Ectodermal cell (in vitro differentiated cells): ENCODE results near the gene UCN.

Source experiments
- H3K27ac ChIP-seq: 2 replicates; pipeline ENCODE4 v1.7.0; 2013; ENCODE audit warnings: mild to moderate bottlenecking, low read depth, low read length; ENCODE audit not compliant: insufficient read depth, poor library complexity, severe bottlenecking
- H3K27me3 ChIP-seq: 2 replicates; pipeline ENCODE4 v1.7.0; 2013; ENCODE audit warnings: mild to moderate bottlenecking, low read length; ENCODE audit not compliant: insufficient read depth, control insufficient read depth, poor library complexity, severe bottlenecking
- H3K36me3 ChIP-seq: one replicate; pipeline ENCODE4 v1.7.0; 2013; ENCODE audit warnings: low read length; ENCODE audit not compliant: control insufficient read depth, insufficient read depth
- H3K4me1 ChIP-seq: one replicate; pipeline ENCODE4 v1.7.0; 2013; ENCODE audit warnings: low read length; ENCODE audit not compliant: control insufficient read depth, insufficient read depth
- H3K4me3 ChIP-seq: 2 replicates; pipeline ENCODE4 v1.7.0; 2013; ENCODE audit warnings: low read depth, low read length, control low read depth; ENCODE audit not compliant: insufficient read depth
- H3K9me3 ChIP-seq: 2 replicates; pipeline ENCODE4 v1.7.0; 2013; ENCODE audit warnings: mild to moderate bottlenecking, low read length, moderate library complexity; ENCODE audit not compliant: control insufficient read depth
- WGBS, 2 experiments: methylation state at CpG; one replicate each; pipeline ENCODE4 v1.1.7; 2013; ENCODE audit warnings: missing lambda C conversion rate in 2 of 2; 5-methylcytosine and 5-hydroxymethylcytosine counted together

UCN gene

GRCh38 chr2:27261926-27262298, 46.3 kb downstream of the UCN start:
- Histone ChIP-seq H3K36me3 (no peaks in the 10 kb centered on the region), H3K9me3 (no peaks in the 10 kb centered on the region), H3K4me1 (peaks cover 15% of the 10 kb centered on the region), H3K4me3 (no peak overlapping the region), H3K27ac (no peak overlapping the region), H3K27me3 (peaks cover 75% of the 10 kb centered on the region)
- 2% methylated on average over 40 of the region's 40 CpGs for WGBS, 2 experiments

- no peak overlapping the region for H3K4me3 ChIP-seq
- no peaks in the 10 kb centered on the region for H3K9me3 ChIP-seq
- H3K4me1 ChIP-seq: peaks cover 15% of the 10 kb centered on the region
- no peaks in the 10 kb centered on the region for H3K36me3 ChIP-seq
- H3K27me3 ChIP-seq: peaks cover 70% of the 10 kb centered on the region
- 34 to 35% methylated on average over 11 of the region's 11 CpGs for WGBS, 2 experiments
- no peak overlapping the region for H3K27ac ChIP-seq
Observed at GRCh38 chr2:27261241-27261925, 46.9 kb downstream of the UCN start.

- Histone ChIP-seq H3K9me3 (no peaks in the 10 kb centered on the region), H3K27me3 (peaks cover 37% of the 10 kb centered on the region), H3K4me3 (no peak overlapping the region), H3K36me3 (no peaks in the 10 kb centered on the region), H3K4me1 (peaks cover 6% of the 10 kb centered on the region), H3K27ac (no peak overlapping the region)
- WGBS, 2 experiments: 95 to 96% methylated on average over 8 of the region's 8 CpGs
Observed at GRCh38 chr2:27258051-27258450, 50.2 kb downstream of the UCN start.
